B cell (primary cell): ENCODE measurements around the gene SLC7A5. TPM values are rescaled to one million over a fixed set of nuclear protein-coding genes. Genes with fewer than 3 reads are reported as not detected.

Source experiments
- ATAC-seq: fragments of 200-7000 bp; cut with Tn5 transposase; one replicate; pipeline ENCODE4 v1.10.0; 2021; ENCODE audit warnings: low read depth, mild to moderate bottlenecking, moderate number of reproducible peaks, moderate library complexity
- CTCF ChIA-PET: fragments of 350-600 bp; sonication (Branson Sonifier 250); formaldehyde crosslinking; loops from one replicate; lab custom pipeline; 2021; ENCODE audit warnings: antibody characterized with exemption, inconsistent platforms; lab: Charles Lee
- POLR2A ChIA-PET: fragments of 350-600 bp; sonication (Branson Sonifier 250); formaldehyde crosslinking; loops from one replicate; lab custom pipeline; 2021; ENCODE audit warnings: antibody characterized with exemption; lab: Charles Lee
- DNase-seq: peaks from one replicate; pipeline ENCODE4 v3.0.0; 2013
- H2AFZ ChIP-seq: 2 replicates; pipeline ENCODE4 v1.6.1; 2012; ENCODE audit warnings: mild to moderate bottlenecking, low read depth, low read length; ENCODE audit not compliant: insufficient read depth, poor library complexity, severe bottlenecking
- H3K27ac ChIP-seq, 2 donors: 1 replicate in 1 of 2; 2 replicates in 1 of 2; pipeline ENCODE4 v1.5.1; 2012 to 2013; ENCODE audit warnings: low read length in 2 of 2, mild to moderate bottlenecking in 2 of 2, moderate library complexity in 1 of 2
- H3K27me3 ChIP-seq, 4 experiments: fragments of 200-600 bp in 1 of 4; sonication (generic) in 1 of 4; replicated peaks in 1 of 4; 1 replicate in 2 of 4; 2 replicates in 2 of 4; pipeline versions ENCODE4 v1.6.1 to v1.7.0; 2013 to 2016; ENCODE audit warnings: low read length in 3 of 4, mild to moderate bottlenecking in 2 of 4, mixed read lengths in 1 of 4, moderate library complexity in 1 of 4; ENCODE audit not compliant: insufficient read depth in 4 of 4, control insufficient read depth in 3 of 4; ENCODE audit errors: control extremely low read depth in 1 of 4
- H3K36me3 ChIP-seq, 2 experiments: replicated peaks in 1 of 2; 1 replicate in 1 of 2; 2 replicates in 1 of 2; pipeline versions ENCODE4 v1.6.1 to v1.7.1; 2013; ENCODE audit warnings: low read length in 1 of 2; ENCODE audit not compliant: insufficient read depth in 2 of 2, control insufficient read depth in 1 of 2; ENCODE audit errors: control extremely low read depth in 1 of 2, extremely low read depth in 1 of 2
- H3K4me1 ChIP-seq, 2 donors: fragments of 200-600 bp in 1 of 2; sonication (generic) in 1 of 2; 1 replicate in 1 of 2; 2 replicates in 1 of 2; pipeline versions ENCODE4 v1.5.1 to v1.6.1; 2013 to 2017; ENCODE audit warnings: low read length in 2 of 2; ENCODE audit not compliant: control insufficient read depth in 2 of 2, insufficient read depth in 2 of 2
- H3K4me2 ChIP-seq: replicated peaks from 2 replicates; pipeline ENCODE3; 2012; ENCODE audit warnings: mild to moderate bottlenecking, low read depth, low read length; ENCODE audit not compliant: poor library complexity, severe bottlenecking
- H3K4me3 ChIP-seq, 5 experiments: fragments of 200-600 bp in 1 of 5; sonication (generic) in 1 of 5; 1 replicate in 3 of 5; 2 replicates in 2 of 5; pipeline versions ENCODE4 v1.5.1 to v1.7.0; 2011 to 2016; ENCODE audit warnings: low read length in 4 of 5, mild to moderate bottlenecking in 4 of 5, low read depth in 2 of 5, control low read depth in 1 of 5, moderate library complexity in 1 of 5; ENCODE audit not compliant: insufficient read depth in 1 of 5; ENCODE audit errors: control extremely low read depth in 1 of 5, extremely low read depth in 1 of 5
- H3K79me2 ChIP-seq: fragments of 200-600 bp; sonication (generic); one replicate; pipeline ENCODE4 v1.6.0; 2016; ENCODE audit warnings: low read length; ENCODE audit not compliant: control insufficient read depth, insufficient read depth
- H3K9ac ChIP-seq: fragments of 200-600 bp; sonication (generic); 2 replicates; pipeline ENCODE4 v1.6.1; 2017; ENCODE audit warnings: mild to moderate bottlenecking, low read length, moderate library complexity
- H3K9me3 ChIP-seq, 3 donors: one replicate each; pipeline versions ENCODE4 v1.6.1 to v1.7.1; 2013; ENCODE audit warnings: low read length in 2 of 3; ENCODE audit not compliant: control insufficient read depth in 2 of 3, insufficient read depth in 1 of 3; ENCODE audit errors: control extremely low read depth in 1 of 3
- H4K20me1 ChIP-seq: 2 replicates; pipeline ENCODE4 v1.6.0; 2012; ENCODE audit warnings: mild to moderate bottlenecking, low read length; ENCODE audit not compliant: insufficient read depth, control insufficient read depth, poor library complexity, severe bottlenecking
- H3K27ac Mint-ChIP-seq: one replicate; pipeline ENCODE4 v1.8.0; 2021; ENCODE audit warnings: mixed read lengths
- H3K27me3 Mint-ChIP-seq: one replicate; pipeline ENCODE4 v1.8.0; 2021; ENCODE audit warnings: mixed read lengths
- H3K4me1 Mint-ChIP-seq: one replicate; pipeline ENCODE4 v1.8.0; 2021; ENCODE audit warnings: mixed read lengths
- H3K4me3 Mint-ChIP-seq: one replicate; pipeline ENCODE4 v1.8.0; 2021; ENCODE audit warnings: mixed read lengths
- H3K9me3 Mint-ChIP-seq: one replicate; pipeline ENCODE4 v1.8.0; 2022; ENCODE audit warnings: mixed read lengths; ENCODE audit not compliant: insufficient read depth
- EZH2 ChIP-seq: IDR thresholded peaks from 2 replicates; pipeline ENCODE4 v1.6.1; 2012; ENCODE audit warnings: borderline replicate concordance, low read depth, mild to moderate bottlenecking, moderate library complexity, low read length; ENCODE audit not compliant: insufficient read depth, poor library complexity, severe bottlenecking
- WGBS: methylation state at CpG from one replicate; pipeline ENCODE4 v1.1.5; 2013; ENCODE audit warnings: missing lambda C conversion rate; ENCODE audit not compliant: insufficient coverage; 5-methylcytosine and 5-hydroxymethylcytosine counted together
- intact Hi-C: fragments of 100-400 bp; cut with micrococcal nuclease; formaldehyde crosslinking; loops from one replicate; pipeline ENCODE4 v1.10.0; 2022
- polyA plus RNA-seq: library from polyadenylated mRNA; depleted of rRNA; stranded (reverse); fragments of >200 nt; gene quantifications from 2 replicates; pipeline ENCODE4 v1.2.3, GENCODE V29; 2012
- total RNA-seq, 2 donors: library from RNA; stranded (reverse); fragments of 120-200 nt in 1 of 2; gene quantifications; 1 replicate in 1 of 2; 2 replicates in 1 of 2; pipeline versions ENCODE4 v1.2.3 to v1.2.4, GENCODE V29; 2013 to 2022
- TF ChIP-seq, protein P1 (sequence below): fragments of 200-600 bp; IDR thresholded peaks from one replicate; pipeline ENCODE4 v1.8.0; 2022; ENCODE audit warnings: antibody characterized with exemption, mild to moderate bottlenecking

Gene SLC7A5
- total and polyA plus RNA-seq, 2 donors (not counting 1 experiment from before 2014, with no cell fraction given) = 2.5 to 20.9 TPM

DNA sequence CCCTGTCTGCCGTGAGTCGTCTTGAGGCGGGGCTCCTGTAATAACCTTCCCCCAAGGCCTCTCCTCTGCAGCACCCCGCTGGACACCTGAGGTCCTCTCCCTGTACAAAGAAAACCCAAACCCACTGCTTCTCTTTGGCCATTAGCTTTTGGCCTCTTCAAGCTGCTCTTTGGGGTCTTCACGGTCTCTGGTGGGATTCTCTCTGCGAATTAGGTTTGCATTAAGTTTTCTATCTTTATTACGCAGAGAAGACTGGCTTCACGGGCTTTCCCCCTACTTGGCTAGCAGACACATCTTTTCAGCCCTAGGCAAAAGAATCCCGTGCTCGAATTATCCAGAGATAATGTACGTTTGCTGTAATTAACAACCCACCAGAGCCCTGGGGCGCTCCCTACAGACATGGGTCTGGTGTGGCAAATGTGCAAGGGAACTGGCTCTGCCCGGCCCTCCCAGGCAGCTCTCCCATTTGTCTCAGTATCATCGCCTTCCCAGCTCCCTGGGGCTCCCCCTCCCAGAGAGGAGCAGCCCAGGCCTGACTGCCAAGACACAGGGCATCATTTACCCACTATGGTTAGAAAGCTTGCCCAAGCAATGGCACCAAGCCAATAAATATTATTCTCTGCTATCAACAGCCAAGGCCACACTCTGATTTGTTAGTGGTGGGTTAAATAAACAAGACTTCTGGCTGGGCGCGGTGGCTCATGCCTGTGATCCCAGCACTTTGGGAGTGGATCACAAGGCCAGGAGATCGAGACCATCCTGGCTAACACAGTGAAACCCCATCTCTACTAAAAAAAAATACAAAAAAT, 78.8 kb downstream of the SLC7A5 start:
- no peaks in the 10 kb centered on the region for H3K9me3 ChIP-seq
- no peaks in the 10 kb centered on the region for H3K36me3 ChIP-seq
- no peaks in the 10 kb centered on the region for H3K4me1 ChIP-seq
- H2AFZ ChIP-seq = no peak overlapping the region
- ATAC-seq (no peak), DNase-seq (no peak)
- H3K9ac ChIP-seq = no peak overlapping the region
- no peaks in the 10 kb centered on the region for H4K20me1 ChIP-seq
- 97% methylated on average over 16 of the region's 17 CpGs for WGBS
- intact Hi-C loops = no loop called here
- TF ChIP-seq EZH2 = no peak
- TF ChIP-seq, protein P1, sequence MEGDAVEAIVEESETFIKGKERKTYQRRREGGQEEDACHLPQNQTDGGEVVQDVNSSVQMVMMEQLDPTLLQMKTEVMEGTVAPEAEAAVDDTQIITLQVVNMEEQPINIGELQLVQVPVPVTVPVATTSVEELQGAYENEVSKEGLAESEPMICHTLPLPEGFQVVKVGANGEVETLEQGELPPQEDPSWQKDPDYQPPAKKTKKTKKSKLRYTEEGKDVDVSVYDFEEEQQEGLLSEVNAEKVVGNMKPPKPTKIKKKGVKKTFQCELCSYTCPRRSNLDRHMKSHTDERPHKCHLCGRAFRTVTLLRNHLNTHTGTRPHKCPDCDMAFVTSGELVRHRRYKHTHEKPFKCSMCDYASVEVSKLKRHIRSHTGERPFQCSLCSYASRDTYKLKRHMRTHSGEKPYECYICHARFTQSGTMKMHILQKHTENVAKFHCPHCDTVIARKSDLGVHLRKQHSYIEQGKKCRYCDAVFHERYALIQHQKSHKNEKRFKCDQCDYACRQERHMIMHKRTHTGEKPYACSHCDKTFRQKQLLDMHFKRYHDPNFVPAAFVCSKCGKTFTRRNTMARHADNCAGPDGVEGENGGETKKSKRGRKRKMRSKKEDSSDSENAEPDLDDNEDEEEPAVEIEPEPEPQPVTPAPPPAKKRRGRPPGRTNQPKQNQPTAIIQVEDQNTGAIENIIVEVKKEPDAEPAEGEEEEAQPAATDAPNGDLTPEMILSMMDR = no peak
- no peaks in the 10 kb centered on the region for H3K79me2 ChIP-seq
- no peak overlapping the region for H3K4me3 Mint-ChIP-seq
- no peaks in the 10 kb centered on the region for H3K27me3 Mint-ChIP-seq
- H3K27ac ChIP-seq = no peak overlapping the region
- CTCF ChIA-PET = interaction anchor here (0.9 to 4.1 kb wide), 2 partner anchors 10 to 85 kb away, joined by 3 to 23 read pairs; no protein-coding TSS in a partner anchor
- H3K27ac Mint-ChIP-seq = no peak overlapping the region
- no peak overlapping the region for H3K4me3 ChIP-seq
- no peak overlapping the region for H3K4me2 ChIP-seq
- no peaks in the 10 kb centered on the region for H3K27me3 ChIP-seq
- H3K4me1 Mint-ChIP-seq = no peaks in the 10 kb centered on the region
- H3K9me3 Mint-ChIP-seq = no peaks in the 10 kb centered on the region
- POLR2A ChIA-PET = no interaction called here
